ENCODE results near the gene USP9X.
"Not testable (repeated sequence)": the region's sequence is repeated elsewhere in the genome, so short reads cannot be mapped to it uniquely, and the experiment has no call there.

The USP9X gene, protein sequence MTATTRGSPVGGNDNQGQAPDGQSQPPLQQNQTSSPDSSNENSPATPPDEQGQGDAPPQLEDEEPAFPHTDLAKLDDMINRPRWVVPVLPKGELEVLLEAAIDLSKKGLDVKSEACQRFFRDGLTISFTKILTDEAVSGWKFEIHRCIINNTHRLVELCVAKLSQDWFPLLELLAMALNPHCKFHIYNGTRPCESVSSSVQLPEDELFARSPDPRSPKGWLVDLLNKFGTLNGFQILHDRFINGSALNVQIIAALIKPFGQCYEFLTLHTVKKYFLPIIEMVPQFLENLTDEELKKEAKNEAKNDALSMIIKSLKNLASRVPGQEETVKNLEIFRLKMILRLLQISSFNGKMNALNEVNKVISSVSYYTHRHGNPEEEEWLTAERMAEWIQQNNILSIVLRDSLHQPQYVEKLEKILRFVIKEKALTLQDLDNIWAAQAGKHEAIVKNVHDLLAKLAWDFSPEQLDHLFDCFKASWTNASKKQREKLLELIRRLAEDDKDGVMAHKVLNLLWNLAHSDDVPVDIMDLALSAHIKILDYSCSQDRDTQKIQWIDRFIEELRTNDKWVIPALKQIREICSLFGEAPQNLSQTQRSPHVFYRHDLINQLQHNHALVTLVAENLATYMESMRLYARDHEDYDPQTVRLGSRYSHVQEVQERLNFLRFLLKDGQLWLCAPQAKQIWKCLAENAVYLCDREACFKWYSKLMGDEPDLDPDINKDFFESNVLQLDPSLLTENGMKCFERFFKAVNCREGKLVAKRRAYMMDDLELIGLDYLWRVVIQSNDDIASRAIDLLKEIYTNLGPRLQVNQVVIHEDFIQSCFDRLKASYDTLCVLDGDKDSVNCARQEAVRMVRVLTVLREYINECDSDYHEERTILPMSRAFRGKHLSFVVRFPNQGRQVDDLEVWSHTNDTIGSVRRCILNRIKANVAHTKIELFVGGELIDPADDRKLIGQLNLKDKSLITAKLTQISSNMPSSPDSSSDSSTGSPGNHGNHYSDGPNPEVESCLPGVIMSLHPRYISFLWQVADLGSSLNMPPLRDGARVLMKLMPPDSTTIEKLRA (N-terminal part only)

GRCh38 chrX:41084893-41085511, at the start of gene USP9X:
USP9X (plus strand) TSS chrX:41085445; CDS start chrX:41123629, 38,184 bp downstream.
- peak; percentile 42 for DNase-seq (ENCODE audit: low read depth)

DNA sequence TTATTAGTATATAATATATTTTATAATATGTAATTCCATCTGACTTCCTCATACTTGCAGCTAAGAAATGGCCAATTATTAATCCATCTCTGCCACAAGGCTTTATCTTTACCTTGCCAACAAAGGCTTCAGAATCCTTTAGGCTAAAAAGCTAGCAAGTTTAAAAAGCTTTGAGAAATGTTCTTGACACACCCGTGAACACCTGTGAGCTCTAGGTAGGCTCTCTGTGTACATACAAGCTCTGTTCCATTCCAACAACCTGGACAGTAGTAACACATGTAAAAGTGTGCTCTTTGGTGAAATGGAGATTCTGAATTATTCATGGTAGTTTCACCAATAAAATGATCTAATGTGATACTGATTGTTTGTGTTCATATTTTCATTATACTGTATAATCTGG, 49.7 kb upstream of the USP9X start:
- DNase-seq (ENCODE audit: low read depth) = no peak

GRCh38 chrX:41036668-41037326, 48.4 kb upstream of the USP9X start:
- DNase-seq (ENCODE audit: low read depth) = no peak

GRCh38 chrX:41043196-41043595, 42.0 kb upstream of the USP9X start:
- DNase-seq (ENCODE audit: low read depth) = no peak

- DNase-seq (ENCODE audit: low read depth) = no peak
Measured at GRCh38 chrX:41043674-41044345, 41.4 kb upstream of the USP9X start.

GRCh38 chrX:41045960-41046567, 39.2 kb upstream of the USP9X start:
- DNase-seq (ENCODE audit: low read depth) = no peak

- no peak for DNase-seq (ENCODE audit: low read depth)
Measured at GRCh38 chrX:41047878-41048534, 37.2 kb upstream of the USP9X start.

DNA sequence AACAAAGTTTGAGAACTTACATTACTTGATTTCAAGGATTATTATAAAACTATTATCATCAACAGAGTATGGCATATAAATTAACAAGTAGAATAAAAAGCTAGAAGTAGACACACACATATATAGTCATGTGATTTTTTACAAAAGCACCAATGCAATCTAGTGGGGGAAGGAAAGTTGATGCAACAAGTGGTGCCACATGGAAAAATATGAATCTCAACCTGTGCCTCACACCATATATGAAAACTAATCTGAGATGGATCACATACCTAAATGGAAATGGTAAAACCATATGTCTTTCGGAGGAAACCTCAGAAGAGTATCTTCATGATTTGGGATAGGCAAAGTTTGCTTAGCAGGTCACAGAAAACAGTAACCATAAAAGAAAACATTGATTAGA, 34.9 kb upstream of the USP9X start:
- DNase-seq (ENCODE audit: low read depth) = no peak

- DNase-seq (ENCODE audit: low read depth) = no peak
Measured at GRCh38 chrX:41051288-41051687, 34.0 kb upstream of the USP9X start.

DNA sequence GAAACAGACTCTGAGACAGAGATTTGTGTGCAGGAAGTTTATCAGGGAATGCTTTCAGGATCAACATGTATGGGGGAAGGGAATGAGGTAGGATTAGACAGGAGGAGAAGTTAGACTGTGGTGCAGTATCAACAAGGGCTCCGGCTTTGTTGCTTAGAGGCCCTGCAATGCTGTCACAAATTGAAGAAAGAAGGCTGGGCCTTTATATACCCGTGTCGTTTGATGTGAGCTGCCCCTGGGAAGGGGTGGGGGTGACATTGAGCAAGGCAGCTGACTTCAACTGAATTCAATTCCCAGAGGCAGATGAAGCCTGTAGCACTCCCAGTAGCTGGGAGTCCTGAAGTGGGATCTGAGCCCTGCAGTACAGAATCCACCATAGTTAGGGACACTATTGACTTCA, 29.5 kb upstream of the USP9X start:
- DNase-seq (ENCODE audit: low read depth) = no peak

- not testable (repeated sequence) for DNase-seq (ENCODE audit: low read depth)
Measured at GRCh38 chrX:41063276-41063675, 22.0 kb upstream of the USP9X start.

DNA sequence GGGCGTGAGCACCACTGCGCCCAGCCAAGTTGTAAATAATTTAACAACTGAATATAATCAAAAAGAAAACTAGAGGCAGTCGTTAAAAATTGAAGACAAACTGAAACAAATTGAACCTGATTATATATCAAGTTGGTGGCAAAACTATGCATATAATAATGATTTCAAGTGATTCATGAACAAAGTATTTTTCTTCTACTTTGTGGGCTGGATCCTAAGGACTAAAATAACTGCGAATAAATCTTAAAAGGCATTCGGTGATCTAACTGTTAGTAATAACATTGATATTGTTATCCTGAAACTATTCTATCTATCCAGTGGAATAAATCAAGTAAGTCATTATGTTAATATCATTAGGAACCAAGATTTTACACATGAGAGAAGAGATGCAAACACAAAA, 21.2 kb upstream of the USP9X start:
- no peak for DNase-seq (ENCODE audit: low read depth)

- no peak for DNase-seq (ENCODE audit: low read depth)
Measured at GRCh38 chrX:41066391-41066790, 18.9 kb upstream of the USP9X start.

GRCh38 chrX:41066969-41067368, 18.3 kb upstream of the USP9X start:
- DNase-seq (ENCODE audit: low read depth) = no peak

- DNase-seq (ENCODE audit: low read depth) = no peak
Measured at GRCh38 chrX:41067721-41068120, 17.5 kb upstream of the USP9X start.

DNA sequence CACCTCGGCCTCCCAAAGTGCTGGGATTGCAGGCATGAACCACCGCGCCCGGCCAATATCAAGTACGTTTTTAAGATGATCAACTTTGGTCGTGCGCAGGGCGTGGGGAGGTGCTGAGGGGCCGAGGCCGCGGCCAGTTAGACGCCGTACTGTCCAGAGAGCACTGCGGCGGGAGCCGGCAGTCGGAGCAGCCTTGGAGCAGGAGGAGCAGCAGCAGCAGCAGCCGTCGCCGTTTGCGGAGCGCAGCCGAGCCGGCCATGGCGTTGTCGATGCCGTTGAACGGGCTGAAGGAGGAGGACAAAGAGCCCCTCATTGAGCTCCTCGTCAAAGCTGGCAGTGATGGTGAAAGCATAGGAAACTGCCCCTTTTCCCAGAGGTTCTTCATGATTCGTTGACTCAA, 8.5 kb upstream of the USP9X start:
- DNase-seq (ENCODE audit: low read depth) = no peak

- no peak for DNase-seq (ENCODE audit: low read depth)
Measured at GRCh38 chrX:41081821-41082220, 3.4 kb upstream of the USP9X start.

GRCh38 chrX:41082783-41083182, 2.5 kb upstream of the USP9X start:
- DNase-seq (ENCODE audit: low read depth) = no peak

DNA sequence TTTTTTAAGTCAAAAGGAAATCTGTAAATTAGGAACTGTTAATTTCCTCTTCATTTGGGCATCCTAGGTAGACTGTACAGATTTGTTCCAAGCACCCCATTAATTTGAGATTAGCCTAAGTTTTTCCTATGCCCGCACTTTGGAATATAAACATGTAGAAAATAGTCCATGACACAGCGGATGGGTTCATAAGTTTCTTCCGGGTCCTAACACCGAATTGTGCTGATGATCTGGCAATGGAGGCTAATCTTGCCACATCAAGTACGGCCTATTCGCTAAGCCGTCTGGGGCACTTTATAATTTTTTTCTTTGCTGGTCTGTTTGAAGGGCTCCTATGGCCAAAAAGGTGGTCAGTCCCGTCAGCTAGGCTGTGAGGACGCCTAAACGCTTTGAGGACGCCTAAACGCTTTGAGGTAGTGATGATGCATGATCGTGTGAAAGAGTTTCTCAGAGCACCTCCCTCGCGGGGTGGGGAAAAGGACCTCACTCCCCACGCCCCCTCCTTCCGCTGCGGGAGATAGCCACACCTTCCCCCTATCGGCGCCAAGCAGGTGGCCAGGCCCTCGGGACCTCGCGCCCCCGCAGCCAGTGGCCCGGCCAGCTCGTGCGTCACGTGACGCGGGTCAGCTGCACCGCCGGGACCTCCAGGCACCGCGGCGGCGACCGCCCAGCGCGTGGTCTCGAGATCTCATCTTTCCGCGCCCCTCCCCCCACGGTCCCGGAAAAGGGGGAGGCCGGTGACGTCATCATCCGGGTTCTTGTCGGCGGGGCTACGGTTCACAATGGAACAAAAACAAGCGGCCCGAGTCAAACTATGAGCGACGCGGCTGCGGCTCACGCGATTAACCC, 977 bp upstream of the USP9X start:
- DNase-seq (ENCODE audit: low read depth) = peak; percentile 70

All from non-pigmented ciliary epithelial cell (primary cell).